OCI-LY3 (cell line): ENCODE data around the gene NPVF.

Source experiments
- H2AFZ ChIP-seq: fragments of 200-600, 300-600 bp; shearing (Covaris generic); 2 replicates; pipeline ENCODE4 v1.6.0; 2014; ENCODE audit warnings: antibody characterized with exemption, low read depth, low read length
- H3K27ac ChIP-seq: fragments of 200-600, 300-600 bp; sonication (generic); 2 replicates; pipeline ENCODE4 v1.5.1; 2014; ENCODE audit warnings: mild to moderate bottlenecking, low read length, moderate library complexity, mixed read lengths
- H3K27me3 ChIP-seq: fragments of 200-600, 300-600 bp; sonication (generic); 2 replicates; pipeline ENCODE4 v1.6.1; 2014; ENCODE audit warnings: low read depth, low read length, mixed read lengths
- H3K36me3 ChIP-seq: fragments of 200-600, 300-600 bp; sonication (generic); replicated peaks from 2 replicates; pipeline ENCODE3; 2014; ENCODE audit warnings: low read depth, low read length, mixed read lengths
- H3K4me1 ChIP-seq: fragments of 300-600, 200-600 bp; sonication (generic); 2 replicates; pipeline ENCODE4 v1.6.1; 2014; ENCODE audit warnings: low read length, mixed read lengths
- H3K4me2 ChIP-seq: fragments of 200-600, 300-600 bp; sonication (generic); 2 replicates; pipeline ENCODE4 v1.6.1; 2014; ENCODE audit warnings: low read length, mixed read lengths
- H3K4me3 ChIP-seq: fragments of 300-600, 200-600 bp; sonication (generic); 2 replicates; pipeline ENCODE4 v1.5.1; 2014; ENCODE audit warnings: antibody characterized with exemption, mild to moderate bottlenecking, low read length, moderate library complexity
- H3K79me2 ChIP-seq: fragments of 300-600, 200-600 bp; shearing (Covaris generic); 2 replicates; pipeline ENCODE4 v1.6.1; 2014; ENCODE audit warnings: mild to moderate bottlenecking, low read length, mixed read lengths
- H3K9ac ChIP-seq: fragments of 300-600, 200-600 bp; shearing (Covaris generic); 2 replicates; pipeline ENCODE4 v1.6.0; 2014; ENCODE audit warnings: mild to moderate bottlenecking, low read length, moderate library complexity
- H3K9me3 ChIP-seq: fragments of 200-600, 300-600 bp; shearing (Covaris generic); 2 replicates; pipeline ENCODE4 v1.6.1; 2014; ENCODE audit warnings: low read length, mixed read lengths; ENCODE audit not compliant: insufficient read depth
- H4K20me1 ChIP-seq: fragments of 200-600, 300-600 bp; sonication (generic); 2 replicates; pipeline ENCODE4 v1.6.1; 2016; ENCODE audit warnings: low read length, mixed read lengths; ENCODE audit not compliant: insufficient read depth
- EZH2phosphoT487 ChIP-seq: fragments of 200-600 bp; shearing (Covaris generic); IDR thresholded peaks from 2 replicates; pipeline ENCODE4 v1.6.1; 2018; ENCODE audit warnings: antibody characterized with exemption, mixed run types, low read depth
- TF ChIP-seq, protein P1 (sequence below): fragments of 200-600, 300-600 bp; sonication (generic); IDR thresholded peaks from 2 replicates; pipeline ENCODE4 v1.5.1; 2014; ENCODE audit warnings: antibody characterized with exemption, low read length, low read depth

The NPVF gene

DNA sequence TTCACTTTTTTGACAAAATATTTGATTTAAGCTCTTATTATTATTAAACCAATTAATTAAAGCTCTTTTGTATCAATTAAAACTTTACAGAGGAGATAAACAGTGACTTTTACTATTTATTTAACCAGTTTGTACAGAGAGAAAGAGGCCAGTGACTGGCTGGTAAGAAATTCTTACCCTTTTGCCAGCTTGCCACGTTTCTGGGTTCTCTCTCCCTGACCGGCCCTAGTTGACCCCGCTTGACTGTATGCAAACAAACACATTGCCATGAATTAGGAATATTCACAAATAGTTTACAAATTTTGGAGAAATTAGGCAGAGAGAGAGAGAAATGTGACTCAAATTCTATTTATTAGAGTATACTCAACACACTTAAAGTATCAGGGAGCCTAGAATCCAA, 36.2 kb downstream of the NPVF start:
- no peak overlapping the region for H3K4me2 ChIP-seq
- no peak overlapping the region for H3K27ac ChIP-seq
- no peaks in the 10 kb centered on the region for H3K4me1 ChIP-seq
- no peak overlapping the region for H2AFZ ChIP-seq
- H3K36me3 ChIP-seq: no peaks in the 10 kb centered on the region
- H3K27me3 ChIP-seq: no peaks in the 10 kb centered on the region
- H3K9ac ChIP-seq: no peak overlapping the region
- no peak overlapping the region for H3K4me3 ChIP-seq
- TF ChIP-seq, protein P1, sequence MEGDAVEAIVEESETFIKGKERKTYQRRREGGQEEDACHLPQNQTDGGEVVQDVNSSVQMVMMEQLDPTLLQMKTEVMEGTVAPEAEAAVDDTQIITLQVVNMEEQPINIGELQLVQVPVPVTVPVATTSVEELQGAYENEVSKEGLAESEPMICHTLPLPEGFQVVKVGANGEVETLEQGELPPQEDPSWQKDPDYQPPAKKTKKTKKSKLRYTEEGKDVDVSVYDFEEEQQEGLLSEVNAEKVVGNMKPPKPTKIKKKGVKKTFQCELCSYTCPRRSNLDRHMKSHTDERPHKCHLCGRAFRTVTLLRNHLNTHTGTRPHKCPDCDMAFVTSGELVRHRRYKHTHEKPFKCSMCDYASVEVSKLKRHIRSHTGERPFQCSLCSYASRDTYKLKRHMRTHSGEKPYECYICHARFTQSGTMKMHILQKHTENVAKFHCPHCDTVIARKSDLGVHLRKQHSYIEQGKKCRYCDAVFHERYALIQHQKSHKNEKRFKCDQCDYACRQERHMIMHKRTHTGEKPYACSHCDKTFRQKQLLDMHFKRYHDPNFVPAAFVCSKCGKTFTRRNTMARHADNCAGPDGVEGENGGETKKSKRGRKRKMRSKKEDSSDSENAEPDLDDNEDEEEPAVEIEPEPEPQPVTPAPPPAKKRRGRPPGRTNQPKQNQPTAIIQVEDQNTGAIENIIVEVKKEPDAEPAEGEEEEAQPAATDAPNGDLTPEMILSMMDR: no peak
- no peak for TF ChIP-seq EZH2phosphoT487
- no peaks in the 10 kb centered on the region for H3K79me2 ChIP-seq
- no peaks in the 10 kb centered on the region for H3K9me3 ChIP-seq
- no peaks in the 10 kb centered on the region for H4K20me1 ChIP-seq

DNA sequence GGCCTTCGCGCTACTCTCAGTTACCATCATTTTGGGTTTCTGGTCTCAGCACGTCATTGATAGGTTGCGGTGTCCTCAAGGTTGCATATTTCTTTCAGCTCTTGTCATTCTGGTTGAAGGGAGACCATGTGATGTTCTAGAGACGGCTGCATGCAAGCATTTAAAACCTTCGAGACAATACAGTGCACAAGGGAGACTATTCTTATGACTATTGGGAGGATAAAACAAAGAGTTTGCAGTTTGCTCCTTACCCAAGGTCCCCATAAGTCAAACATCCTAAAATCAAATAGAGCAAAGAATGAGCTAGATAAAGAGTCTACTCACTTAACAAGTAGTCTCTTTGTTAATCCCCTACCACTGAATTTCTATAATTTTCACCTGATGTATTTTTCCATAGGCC, 39.1 kb downstream of the NPVF start:
- H3K9ac ChIP-seq: no peak overlapping the region
- no peaks in the 10 kb centered on the region for H3K27me3 ChIP-seq
- H4K20me1 ChIP-seq: no peaks in the 10 kb centered on the region
- no peak overlapping the region for H3K4me3 ChIP-seq
- no peak overlapping the region for H3K27ac ChIP-seq
- no peaks in the 10 kb centered on the region for H3K36me3 ChIP-seq
- H3K9me3 ChIP-seq: no peaks in the 10 kb centered on the region
- no peak overlapping the region for H2AFZ ChIP-seq
- no peaks in the 10 kb centered on the region for H3K4me1 ChIP-seq
- TF ChIP-seq, protein P1: no peak
- TF ChIP-seq EZH2phosphoT487: no peak
- no peak overlapping the region for H3K4me2 ChIP-seq
- H3K79me2 ChIP-seq: no peaks in the 10 kb centered on the region

DNA sequence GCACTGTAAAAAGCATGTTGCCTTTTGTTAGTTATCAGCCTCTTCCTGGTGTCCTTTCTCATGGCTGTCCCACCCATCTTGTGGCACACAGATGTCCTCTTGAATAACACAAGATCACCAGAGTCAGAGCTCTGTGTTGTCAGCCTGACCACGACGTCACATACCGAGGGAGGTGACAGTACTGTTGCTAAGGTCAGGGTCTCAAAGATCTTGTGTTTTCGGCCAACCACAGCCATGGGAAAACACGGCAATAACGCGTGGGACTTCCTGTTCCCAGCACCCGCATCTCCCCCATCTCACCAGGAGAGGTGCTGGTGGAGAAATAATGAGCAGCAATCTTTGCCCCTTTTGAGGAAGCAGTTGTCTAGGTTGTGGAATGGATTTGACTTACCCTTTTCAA, 40.4 kb downstream of the NPVF start:
- no peak for TF ChIP-seq EZH2phosphoT487
- TF ChIP-seq, protein P1: no peak
- no peak overlapping the region for H2AFZ ChIP-seq

DNA sequence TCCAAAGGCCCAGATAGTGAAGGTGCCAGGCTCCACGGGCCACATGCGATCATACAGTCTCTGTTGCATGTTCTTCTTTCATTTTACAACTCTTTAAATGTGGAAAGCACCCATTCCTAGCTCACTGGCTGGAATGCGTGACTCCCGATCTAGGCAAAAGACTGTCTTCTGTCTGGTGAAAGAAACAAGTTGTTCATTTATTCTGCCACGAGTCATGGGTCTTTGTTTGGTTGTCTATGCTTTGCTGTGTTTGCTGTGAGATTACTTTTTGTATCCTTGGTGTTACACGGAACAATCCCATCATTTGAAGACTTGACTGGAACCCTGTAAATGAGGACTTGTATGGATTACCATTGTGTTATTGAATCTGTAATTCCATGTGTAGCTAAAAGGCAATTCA, 41.9 kb downstream of the NPVF start:
- no peaks in the 10 kb centered on the region for H4K20me1 ChIP-seq
- TF ChIP-seq, protein P1: no peak
- TF ChIP-seq EZH2phosphoT487: no peak
- H3K4me2 ChIP-seq: no peak overlapping the region
- H2AFZ ChIP-seq: no peak overlapping the region
- no peak overlapping the region for H3K4me3 ChIP-seq
- no peak overlapping the region for H3K27ac ChIP-seq
- H3K9me3 ChIP-seq: no peaks in the 10 kb centered on the region
- no peaks in the 10 kb centered on the region for H3K79me2 ChIP-seq
- H3K4me1 ChIP-seq: peaks cover 2% of the 10 kb centered on the region; the same call in 1 of the 2 replicates
- H3K27me3 ChIP-seq: no peaks in the 10 kb centered on the region
- no peaks in the 10 kb centered on the region for H3K36me3 ChIP-seq
- H3K9ac ChIP-seq: no peak overlapping the region

More for the DNA sequence above, 40.4 kb downstream of the NPVF start:
- Histone ChIP-seq H3K9me3 (no peaks in the 10 kb centered on the region), H3K9ac (no peak overlapping the region), H3K79me2 (no peaks in the 10 kb centered on the region), H3K36me3 (no peaks in the 10 kb centered on the region), H3K4me2 (no peak overlapping the region), H4K20me1 (no peaks in the 10 kb centered on the region), H3K4me1 (no peaks in the 10 kb centered on the region), H3K4me3 (no peak overlapping the region), H3K27me3 (no peaks in the 10 kb centered on the region), H3K27ac (no peak overlapping the region)
